HepG2 (cell line): ENCODE data around the gene RAE1.

Source experiments
- ZNF274 ChIP-seq: sonication (generic); formaldehyde crosslinking; IDR thresholded peaks from 2 replicates; pipeline ENCODE4 v1.5.1; 2020; ENCODE audit warnings: mild to moderate bottlenecking, missing genetic modification reagents
- ZNF749 ChIP-seq: sonication (generic); formaldehyde crosslinking; IDR thresholded peaks from 2 replicates; pipeline ENCODE4 v1.8.0; 2022; ENCODE audit warnings: mild to moderate bottlenecking, missing genetic modification reagents, moderate library complexity, borderline replicate concordance

DNA sequence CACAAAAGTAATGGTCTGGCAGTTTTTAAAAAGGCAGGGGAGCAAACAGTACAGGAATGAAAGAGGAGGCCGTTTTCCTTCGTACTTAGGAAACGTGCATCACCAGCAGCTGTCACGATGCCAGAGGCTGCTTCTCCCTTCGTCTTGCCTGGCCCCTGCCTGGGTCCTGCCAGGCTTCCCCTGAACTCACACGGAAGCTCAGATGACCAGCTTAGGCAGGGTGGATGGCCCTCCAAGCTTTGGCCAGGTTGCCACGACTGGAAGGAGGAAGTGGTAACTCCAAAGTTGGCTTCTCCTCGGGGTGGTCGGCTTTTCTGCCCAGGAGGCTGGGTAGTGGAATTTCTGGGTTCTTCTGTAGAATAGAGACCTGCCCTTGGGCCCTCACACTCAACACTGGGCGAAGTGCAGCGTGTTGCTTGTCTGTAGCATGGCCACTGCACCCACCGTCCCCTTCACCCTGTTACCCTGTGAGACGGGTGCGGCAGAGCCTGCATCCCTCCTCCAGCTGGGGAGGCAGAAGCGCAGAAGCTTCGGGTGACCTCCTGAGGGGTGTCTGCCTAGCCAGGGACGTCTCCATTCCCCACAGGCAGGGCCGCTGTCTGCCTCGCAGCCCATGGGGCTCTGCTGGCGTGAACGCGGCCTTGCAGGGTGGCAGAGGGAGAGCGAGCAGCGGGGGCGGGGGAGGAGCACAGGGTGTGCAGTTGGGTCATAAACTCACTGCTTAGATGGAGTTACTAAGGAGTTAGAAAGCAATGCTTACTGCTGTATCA lies 21.7 kb downstream of the RAE1 start:
- TF ChIP-seq ZNF274 = no peak
- no peak for TF ChIP-seq ZNF749 (CRISPR knock-in tag)
